ENCODE results near the gene PBRM1.

GRCh38 chr3:52518723-52519444 lies 166.8 kb downstream of the PBRM1 start:
- TF ChIP-seq CTCF (IDR thresholded peaks at IDR 0.05) (no peak), EZH2 (IDR thresholded peaks at IDR 0.05) (no peak), EZH2phosphoT487 (IDR thresholded peaks at IDR 0.05) (no peak)

Data from neural progenitor cell (in vitro differentiated cells).